ENCODE measurements around the gene NPLOC4. TPM values are rescaled to one million over a fixed set of nuclear protein-coding genes. Genes with fewer than 3 reads are reported as not detected.

Gene NPLOC4
- total and polyA plus RNA-seq, 2 of the 13 experiments (the other 11 are each of a cell fraction or from before 2014, with no cell fraction given), result 57.0 to 97.0 TPM

DNA sequence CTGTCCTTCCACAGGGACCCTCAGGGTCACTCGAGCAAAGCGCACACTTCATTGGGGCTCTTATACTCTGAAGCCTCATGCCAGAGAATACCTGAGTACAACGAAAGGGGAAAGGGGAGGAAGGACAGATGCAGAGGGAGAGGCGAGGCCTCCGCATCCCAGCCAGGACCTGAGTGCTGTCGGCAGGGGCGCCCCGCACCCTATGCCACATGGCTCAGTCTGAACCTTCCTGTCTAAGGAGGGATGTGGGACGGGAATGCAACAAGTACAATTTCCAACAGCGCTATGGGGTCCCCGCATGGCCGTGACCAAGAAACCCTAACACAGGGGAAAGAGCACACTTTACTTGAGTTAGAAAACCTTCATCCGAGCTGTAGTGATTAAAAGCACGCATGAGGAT lies 44.9 kb downstream of the NPLOC4 start (continued):
- TF ChIP-seq, protein P1, sequence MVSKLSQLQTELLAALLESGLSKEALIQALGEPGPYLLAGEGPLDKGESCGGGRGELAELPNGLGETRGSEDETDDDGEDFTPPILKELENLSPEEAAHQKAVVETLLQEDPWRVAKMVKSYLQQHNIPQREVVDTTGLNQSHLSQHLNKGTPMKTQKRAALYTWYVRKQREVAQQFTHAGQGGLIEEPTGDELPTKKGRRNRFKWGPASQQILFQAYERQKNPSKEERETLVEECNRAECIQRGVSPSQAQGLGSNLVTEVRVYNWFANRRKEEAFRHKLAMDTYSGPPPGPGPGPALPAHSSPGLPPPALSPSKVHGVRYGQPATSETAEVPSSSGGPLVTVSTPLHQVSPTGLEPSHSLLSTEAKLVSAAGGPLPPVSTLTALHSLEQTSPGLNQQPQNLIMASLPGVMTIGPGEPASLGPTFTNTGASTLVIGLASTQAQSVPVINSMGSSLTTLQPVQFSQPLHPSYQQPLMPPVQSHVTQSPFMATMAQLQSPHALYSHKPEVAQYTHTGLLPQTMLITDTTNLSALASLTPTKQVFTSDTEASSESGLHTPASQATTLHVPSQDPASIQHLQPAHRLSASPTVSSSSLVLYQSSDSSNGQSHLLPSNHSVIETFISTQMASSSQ (IDR thresholded peaks at IDR 0.05; ENCODE audit: low read depth), result no peak
- TF ChIP-seq, protein P1 (CRISPR knock-in tag; IDR thresholded peaks at IDR 0.05; ENCODE audit: borderline replicate concordance), result no peak

DNA sequence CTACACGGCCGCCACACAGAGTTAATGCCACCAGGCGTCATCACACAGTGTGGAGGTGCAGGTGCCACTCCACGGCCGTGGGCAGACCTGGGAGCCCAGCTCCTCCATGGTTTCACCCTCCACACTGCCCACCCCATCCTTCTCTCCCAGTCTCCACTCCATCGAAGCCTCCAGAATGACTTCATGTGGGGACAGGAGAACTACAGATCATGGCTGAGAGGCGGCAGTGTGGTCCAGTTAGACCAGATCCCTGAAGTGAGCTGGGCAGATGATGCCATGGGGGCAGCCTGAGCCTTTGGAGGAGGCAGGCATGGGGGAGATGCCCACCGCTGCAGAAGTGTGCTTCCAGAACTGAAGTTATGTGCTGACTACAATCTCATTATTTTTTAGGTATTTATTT lies 46.8 kb downstream of the NPLOC4 start:
- Histone ChIP-seq H3K27ac (ENCODE audit: extremely low read length, insufficient read depth, low read length) (no peak overlapping the region), H3K9me3 (ENCODE audit: low read length) (no peaks in the 10 kb centered on the region), H3K79me2 (ENCODE audit: insufficient read depth, low read length) (no peaks in the 10 kb centered on the region), H3K9ac (ENCODE audit: insufficient read depth, low read depth, low read length) (no peak overlapping the region), H3K36me3 (replicated peaks in 1 of 2; ENCODE audit: control insufficient read depth in 1 of 2, insufficient read depth in 2 of 2, low read length in 2 of 2) (peaks cover 53 to 85% of the 10 kb centered on the region in 2 experiments), H3K4me1 (ENCODE audit: insufficient read depth, low read length) (no peaks in the 10 kb centered on the region), H2AFZ (ENCODE audit: low read length) (no peak overlapping the region), H3K4me2 (ENCODE audit: low read depth, low read length) (no peak overlapping the region), H3K27me3 (ENCODE audit: control insufficient read depth in 1 of 2, insufficient read depth in 2 of 2, low read length in 2 of 2) (no peaks in the 10 kb centered on the region), H4K20me1 (ENCODE audit: insufficient read depth, low read length) (no peaks in the 10 kb centered on the region), H3K4me3 (replicated peaks in 1 of 3; ENCODE audit: insufficient read depth in 1 of 3, low read depth in 2 of 3, low read length in 3 of 3) (no peak overlapping the region)
- FAIRE-seq (no peak), ATAC-seq (no peak; the same call in 1 of the 3 replicates), DNase-seq (ENCODE audit: low spot score) (no peak)
- in situ Hi-C loops (cut with HindIII; ENCODE audit: extremely low pct_ligation_motif_present, low pct_unique_long_range_greater_than_20kb), result no loop called here
- CTCF ChIA-PET (ENCODE audit: low intra/inter-chr PET ratio, low total read pairs), result no interaction called here
- BruUV-seq (replicated peaks), result no TSS peak
- intact Hi-C loops (cut with micrococcal nuclease; ENCODE audit: unreplicated experiment), result no loop called here
- POLR2A ChIA-PET, result no interaction called here
- 96% methylated on average over 8 of the region's 8 CpGs for WGBS (ENCODE audit: low lambda C conversion rate)
- no peak for TF ChIP-seq ZBTB42 (CRISPR knock-in tag; IDR thresholded peaks at IDR 0.05)
- no peak for TF ChIP-seq GTF3A (CRISPR knock-in tag; conservative IDR thresholded peaks at IDR 0.05)
- no peak for TF ChIP-seq ZNF569 (CRISPR knock-in tag; IDR thresholded peaks at IDR 0.05; ENCODE audit: borderline replicate concordance)
- no peak for TF ChIP-seq ZNF30 (CRISPR knock-in tag; IDR thresholded peaks at IDR 0.05)
- TF ChIP-seq, protein P2, sequence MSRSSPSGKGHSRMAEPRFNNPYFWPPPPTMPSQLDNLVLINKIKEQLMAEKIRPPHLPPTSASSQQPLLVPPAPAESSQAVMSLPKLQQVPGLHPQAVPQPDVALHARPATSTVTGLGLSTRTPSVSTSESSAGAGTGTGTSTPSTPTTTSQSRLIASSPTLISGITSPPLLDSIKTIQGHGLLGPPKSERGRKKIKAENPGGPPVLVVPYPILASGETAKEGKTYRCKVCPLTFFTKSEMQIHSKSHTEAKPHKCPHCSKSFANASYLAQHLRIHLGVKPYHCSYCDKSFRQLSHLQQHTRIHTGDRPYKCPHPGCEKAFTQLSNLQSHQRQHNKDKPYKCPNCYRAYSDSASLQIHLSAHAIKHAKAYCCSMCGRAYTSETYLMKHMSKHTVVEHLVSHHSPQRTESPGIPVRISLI (CRISPR knock-in tag; IDR thresholded peaks at IDR 0.05; ENCODE audit: borderline replicate concordance), result no peak
- no peak for TF ChIP-seq KDM5B (CRISPR knock-in tag; IDR thresholded peaks at IDR 0.05; ENCODE audit: borderline replicate concordance)
- TF ChIP-seq, protein P3, sequence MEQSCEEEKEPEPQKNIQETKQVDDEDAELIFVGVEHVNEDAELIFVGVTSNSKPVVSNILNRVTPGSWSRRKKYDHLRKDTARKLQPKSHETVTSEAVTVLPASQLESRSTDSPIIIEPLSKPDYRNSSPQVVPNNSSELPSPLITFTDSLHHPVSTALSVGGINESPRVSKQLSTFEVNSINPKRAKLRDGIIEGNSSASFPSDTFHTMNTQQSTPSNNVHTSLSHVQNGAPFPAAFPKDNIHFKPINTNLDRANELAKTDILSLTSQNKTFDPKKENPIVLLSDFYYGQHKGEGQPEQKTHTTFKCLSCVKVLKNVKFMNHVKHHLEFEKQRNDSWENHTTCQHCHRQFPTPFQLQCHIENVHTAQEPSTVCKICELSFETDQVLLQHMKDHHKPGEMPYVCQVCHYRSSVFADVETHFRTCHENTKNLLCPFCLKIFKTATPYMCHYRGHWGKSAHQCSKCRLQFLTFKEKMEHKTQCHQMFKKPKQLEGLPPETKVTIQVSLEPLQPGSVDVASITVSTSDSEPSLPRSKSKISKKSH (CRISPR knock-in tag; IDR thresholded peaks at IDR 0.05; ENCODE audit: borderline replicate concordance), result no peak
- TF ChIP-seq, protein P4, sequence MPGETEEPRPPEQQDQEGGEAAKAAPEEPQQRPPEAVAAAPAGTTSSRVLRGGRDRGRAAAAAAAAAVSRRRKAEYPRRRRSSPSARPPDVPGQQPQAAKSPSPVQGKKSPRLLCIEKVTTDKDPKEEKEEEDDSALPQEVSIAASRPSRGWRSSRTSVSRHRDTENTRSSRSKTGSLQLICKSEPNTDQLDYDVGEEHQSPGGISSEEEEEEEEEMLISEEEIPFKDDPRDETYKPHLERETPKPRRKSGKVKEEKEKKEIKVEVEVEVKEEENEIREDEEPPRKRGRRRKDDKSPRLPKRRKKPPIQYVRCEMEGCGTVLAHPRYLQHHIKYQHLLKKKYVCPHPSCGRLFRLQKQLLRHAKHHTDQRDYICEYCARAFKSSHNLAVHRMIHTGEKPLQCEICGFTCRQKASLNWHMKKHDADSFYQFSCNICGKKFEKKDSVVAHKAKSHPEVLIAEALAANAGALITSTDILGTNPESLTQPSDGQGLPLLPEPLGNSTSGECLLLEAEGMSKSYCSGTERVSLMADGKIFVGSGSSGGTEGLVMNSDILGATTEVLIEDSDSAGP (CRISPR knock-in tag; IDR thresholded peaks at IDR 0.05; ENCODE audit: borderline replicate concordance), result no peak
- TF ChIP-seq LCORL (IDR thresholded peaks at IDR 0.05), result no peak
- TF ChIP-seq LCORL (CRISPR knock-in tag; IDR thresholded peaks at IDR 0.05), result no peak
- TF ChIP-seq ZNF83 (CRISPR knock-in tag; IDR thresholded peaks at IDR 0.05; ENCODE audit: borderline replicate concordance), result no peak

All from HepG2 (cell line).